HG03175 (cell line): ENCODE measurements around the gene MEMO1.
"Not testable (repeated sequence)": the region's sequence is repeated elsewhere in the genome, so short reads cannot be mapped to it uniquely, and the experiment has no call there.

Experiments
- ATAC-seq: cut with Tn5 transposase; IDR thresholded peaks from one replicate; pipeline ENCODE4 v1.9.1; 2021; ENCODE audit warnings: mild to moderate bottlenecking, moderate library complexity; ENCODE audit not compliant: unreplicated experiment

The MEMO1 gene

GRCh38 chr2:31919499-31919898 lies 91.3 kb downstream of the MEMO1 start:
- no peak for ATAC-seq

GRCh38 chr2:31909661-31910060 lies 101.1 kb downstream of the MEMO1 start:
- no peak for ATAC-seq

- ATAC-seq = not testable (repeated sequence)
Measured at GRCh38 chr2:31907491-31907890, 103.3 kb downstream of the MEMO1 start.

- ATAC-seq = no peak
Measured at GRCh38 chr2:31903109-31903780, 107.6 kb downstream of the MEMO1 start.

- ATAC-seq = no peak
Measured at GRCh38 chr2:31901900-31902299, 108.9 kb downstream of the MEMO1 start.

GRCh38 chr2:31900156-31900555 lies 110.7 kb downstream of the MEMO1 start:
- not testable (repeated sequence) for ATAC-seq

- not testable (repeated sequence) for ATAC-seq
Measured at GRCh38 chr2:31898346-31898745, 112.5 kb downstream of the MEMO1 start.

- ATAC-seq = not testable (repeated sequence)
Measured at GRCh38 chr2:31897340-31897739, 113.5 kb downstream of the MEMO1 start.

- no peak for ATAC-seq
Measured at GRCh38 chr2:31896293-31896692, 114.5 kb downstream of the MEMO1 start.

GRCh38 chr2:31894656-31895055 lies 116.2 kb downstream of the MEMO1 start:
- ATAC-seq = no peak

- no peak for ATAC-seq
Measured at GRCh38 chr2:31893094-31893493, 117.7 kb downstream of the MEMO1 start.

- ATAC-seq = no peak
Measured at GRCh38 chr2:31889044-31889443, 121.8 kb downstream of the MEMO1 start.

GRCh38 chr2:31888550-31888949 lies 122.3 kb downstream of the MEMO1 start:
- no peak for ATAC-seq

- no peak for ATAC-seq
Measured at GRCh38 chr2:31886700-31887099, 124.1 kb downstream of the MEMO1 start.

GRCh38 chr2:31877008-31877407 lies 133.8 kb downstream of the MEMO1 start:
- no peak for ATAC-seq

GRCh38 chr2:31874071-31874470 lies 136.7 kb downstream of the MEMO1 start:
- no peak for ATAC-seq

GRCh38 chr2:31865215-31865614 lies 145.6 kb downstream of the MEMO1 start:
- ATAC-seq = no peak

GRCh38 chr2:31863867-31864266 lies 146.9 kb downstream of the MEMO1 start:
- no peak for ATAC-seq

- ATAC-seq = not testable (repeated sequence)
Measured at GRCh38 chr2:31863015-31863656, 147.7 kb downstream of the MEMO1 start.

- no peak for ATAC-seq
Measured at GRCh38 chr2:31859959-31860358, 150.8 kb downstream of the MEMO1 start.

GRCh38 chr2:31853521-31853920 lies 157.3 kb downstream of the MEMO1 start:
- ATAC-seq = no peak

GRCh38 chr2:31842150-31842549 lies 168.7 kb downstream of the MEMO1 start:
- not testable (repeated sequence) for ATAC-seq

- no peak for ATAC-seq
Measured at GRCh38 chr2:31835450-31835849, 175.4 kb downstream of the MEMO1 start.
